ENCODE data around the gene PRKAG1.

DNA sequence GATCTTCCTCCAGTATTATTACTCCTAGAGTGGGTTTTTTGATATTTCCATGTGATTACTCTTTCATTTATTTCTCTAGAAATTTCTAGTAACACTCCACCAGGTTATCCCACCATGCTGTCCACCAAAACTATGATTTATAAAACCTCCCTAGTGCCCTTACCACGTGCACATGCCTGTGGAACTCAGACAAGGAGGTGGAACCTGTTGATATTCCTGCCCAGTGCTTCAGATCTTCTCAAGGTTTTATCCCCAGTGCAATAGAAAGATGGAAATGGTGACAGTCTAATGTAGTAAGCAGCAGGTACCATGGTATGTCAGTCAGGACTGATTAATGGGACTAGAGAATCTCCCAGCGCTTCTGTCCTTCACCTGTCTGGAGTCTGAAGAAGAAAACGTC is 57.7 kb downstream of the PRKAG1 start:
- TF ChIP-seq, protein P1, sequence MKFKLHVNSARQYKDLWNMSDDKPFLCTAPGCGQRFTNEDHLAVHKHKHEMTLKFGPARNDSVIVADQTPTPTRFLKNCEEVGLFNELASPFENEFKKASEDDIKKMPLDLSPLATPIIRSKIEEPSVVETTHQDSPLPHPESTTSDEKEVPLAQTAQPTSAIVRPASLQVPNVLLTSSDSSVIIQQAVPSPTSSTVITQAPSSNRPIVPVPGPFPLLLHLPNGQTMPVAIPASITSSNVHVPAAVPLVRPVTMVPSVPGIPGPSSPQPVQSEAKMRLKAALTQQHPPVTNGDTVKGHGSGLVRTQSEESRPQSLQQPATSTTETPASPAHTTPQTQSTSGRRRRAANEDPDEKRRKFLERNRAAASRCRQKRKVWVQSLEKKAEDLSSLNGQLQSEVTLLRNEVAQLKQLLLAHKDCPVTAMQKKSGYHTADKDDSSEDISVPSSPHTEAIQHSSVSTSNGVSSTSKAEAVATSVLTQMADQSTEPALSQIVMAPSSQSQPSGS (tag by site-specific recombination; IDR thresholded peaks at IDR 0.05; ENCODE audit: low read depth), result no peak
- TF ChIP-seq FEZF1 (tag by site-specific recombination; IDR thresholded peaks at IDR 0.05) (no peak), GLIS1 (tag by site-specific recombination; IDR thresholded peaks at IDR 0.05) (no peak)
- TF ChIP-seq, protein P2, sequence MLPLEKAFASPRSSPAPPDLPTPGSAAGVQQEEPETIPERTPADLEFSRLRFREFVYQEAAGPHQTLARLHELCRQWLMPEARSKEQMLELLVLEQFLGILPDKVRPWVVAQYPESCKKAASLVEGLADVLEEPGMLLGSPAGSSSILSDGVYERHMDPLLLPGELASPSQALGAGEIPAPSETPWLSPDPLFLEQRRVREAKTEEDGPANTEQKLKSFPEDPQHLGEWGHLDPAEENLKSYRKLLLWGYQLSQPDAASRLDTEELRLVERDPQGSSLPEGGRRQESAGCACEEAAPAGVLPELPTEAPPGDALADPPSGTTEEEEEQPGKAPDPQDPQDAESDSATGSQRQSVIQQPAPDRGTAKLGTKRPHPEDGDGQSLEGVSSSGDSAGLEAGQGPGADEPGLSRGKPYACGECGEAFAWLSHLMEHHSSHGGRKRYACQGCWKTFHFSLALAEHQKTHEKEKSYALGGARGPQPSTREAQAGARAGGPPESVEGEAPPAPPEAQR (tag by site-specific recombination; IDR thresholded peaks at IDR 0.05), result no peak
- TF ChIP-seq, protein P3, sequence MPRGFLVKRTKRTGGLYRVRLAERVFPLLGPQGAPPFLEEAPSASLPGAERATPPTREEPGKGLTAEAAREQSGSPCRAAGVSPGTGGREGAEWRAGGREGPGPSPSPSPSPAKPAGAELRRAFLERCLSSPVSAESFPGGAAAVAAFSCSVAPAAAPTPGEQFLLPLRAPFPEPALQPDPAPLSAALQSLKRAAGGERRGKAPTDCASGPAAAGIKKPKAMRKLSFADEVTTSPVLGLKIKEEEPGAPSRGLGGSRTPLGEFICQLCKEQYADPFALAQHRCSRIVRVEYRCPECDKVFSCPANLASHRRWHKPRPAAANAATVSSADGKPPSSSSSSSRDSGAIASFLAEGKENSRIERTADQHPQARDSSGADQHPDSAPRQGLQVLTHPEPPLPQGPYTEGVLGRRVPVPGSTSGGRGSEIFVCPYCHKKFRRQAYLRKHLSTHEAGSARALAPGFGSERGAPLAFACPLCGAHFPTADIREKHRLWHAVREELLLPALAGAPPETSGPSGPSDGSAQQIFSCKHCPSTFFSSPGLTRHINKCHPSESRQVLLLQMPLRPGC (tag by site-specific recombination; IDR thresholded peaks at IDR 0.05), result no peak
- TF ChIP-seq, protein P4, sequence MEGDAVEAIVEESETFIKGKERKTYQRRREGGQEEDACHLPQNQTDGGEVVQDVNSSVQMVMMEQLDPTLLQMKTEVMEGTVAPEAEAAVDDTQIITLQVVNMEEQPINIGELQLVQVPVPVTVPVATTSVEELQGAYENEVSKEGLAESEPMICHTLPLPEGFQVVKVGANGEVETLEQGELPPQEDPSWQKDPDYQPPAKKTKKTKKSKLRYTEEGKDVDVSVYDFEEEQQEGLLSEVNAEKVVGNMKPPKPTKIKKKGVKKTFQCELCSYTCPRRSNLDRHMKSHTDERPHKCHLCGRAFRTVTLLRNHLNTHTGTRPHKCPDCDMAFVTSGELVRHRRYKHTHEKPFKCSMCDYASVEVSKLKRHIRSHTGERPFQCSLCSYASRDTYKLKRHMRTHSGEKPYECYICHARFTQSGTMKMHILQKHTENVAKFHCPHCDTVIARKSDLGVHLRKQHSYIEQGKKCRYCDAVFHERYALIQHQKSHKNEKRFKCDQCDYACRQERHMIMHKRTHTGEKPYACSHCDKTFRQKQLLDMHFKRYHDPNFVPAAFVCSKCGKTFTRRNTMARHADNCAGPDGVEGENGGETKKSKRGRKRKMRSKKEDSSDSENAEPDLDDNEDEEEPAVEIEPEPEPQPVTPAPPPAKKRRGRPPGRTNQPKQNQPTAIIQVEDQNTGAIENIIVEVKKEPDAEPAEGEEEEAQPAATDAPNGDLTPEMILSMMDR (tag by site-specific recombination; IDR thresholded peaks at IDR 0.05), result no peak
- TF ChIP-seq, protein P5, sequence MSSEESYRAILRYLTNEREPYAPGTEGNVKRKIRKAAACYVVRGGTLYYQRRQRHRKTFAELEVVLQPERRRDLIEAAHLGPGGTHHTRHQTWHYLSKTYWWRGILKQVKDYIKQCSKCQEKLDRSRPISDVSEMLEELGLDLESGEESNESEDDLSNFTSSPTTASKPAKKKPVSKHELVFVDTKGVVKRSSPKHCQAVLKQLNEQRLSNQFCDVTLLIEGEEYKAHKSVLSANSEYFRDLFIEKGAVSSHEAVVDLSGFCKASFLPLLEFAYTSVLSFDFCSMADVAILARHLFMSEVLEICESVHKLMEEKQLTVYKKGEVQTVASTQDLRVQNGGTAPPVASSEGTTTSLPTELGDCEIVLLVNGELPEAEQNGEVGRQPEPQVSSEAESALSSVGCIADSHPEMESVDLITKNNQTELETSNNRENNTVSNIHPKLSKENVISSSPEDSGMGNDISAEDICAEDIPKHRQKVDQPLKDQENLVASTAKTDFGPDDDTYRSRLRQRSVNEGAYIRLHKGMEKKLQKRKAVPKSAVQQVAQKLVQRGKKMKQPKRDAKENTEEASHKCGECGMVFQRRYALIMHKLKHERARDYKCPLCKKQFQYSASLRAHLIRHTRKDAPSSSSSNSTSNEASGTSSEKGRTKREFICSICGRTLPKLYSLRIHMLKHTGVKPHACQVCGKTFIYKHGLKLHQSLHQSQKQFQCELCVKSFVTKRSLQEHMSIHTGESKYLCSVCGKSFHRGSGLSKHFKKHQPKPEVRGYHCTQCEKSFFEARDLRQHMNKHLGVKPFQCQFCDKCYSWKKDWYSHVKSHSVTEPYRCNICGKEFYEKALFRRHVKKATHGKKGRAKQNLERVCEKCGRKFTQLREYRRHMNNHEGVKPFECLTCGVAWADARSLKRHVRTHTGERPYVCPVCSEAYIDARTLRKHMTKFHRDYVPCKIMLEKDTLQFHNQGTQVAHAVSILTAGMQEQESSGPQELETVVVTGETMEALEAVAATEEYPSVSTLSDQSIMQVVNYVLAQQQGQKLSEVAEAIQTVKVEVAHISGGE (tag by site-specific recombination; conservative IDR thresholded peaks at IDR 0.05; ENCODE audit: low read depth), result no peak

Measured in HEK293 (cell line).